ENCODE data around the gene AMER2.
A peak's percentile ranks its signal among the peaks of the same experiment; 100 is the strongest.
"Not testable (repeated sequence)": the region's sequence is repeated elsewhere in the genome, so short reads cannot be mapped to it uniquely, and the experiment has no call there.

AMER2 gene

GRCh38 chr13:25172303-25172630, 179 bp upstream of the AMER2 start:
- DNase-seq (ENCODE audit: low read depth, low spot score): no peak
- no peak overlapping the region for H3K27ac ChIP-seq (ENCODE audit: low read length)
- H3K36me3 ChIP-seq (ENCODE audit: control insufficient read depth, insufficient read depth, low read length): no peaks in the 10 kb centered on the region
- peaks cover 20% of the 10 kb centered on the region for H3K27me3 ChIP-seq (ENCODE audit: control insufficient read depth, insufficient read depth, low read length)
- no peak overlapping the region for H3K4me3 ChIP-seq (ENCODE audit: low read length)
- no CpG with 5 or more reads among the region's 6 CpGs for WGBS (ENCODE audit: insufficient coverage, insufficient read length)
- no peaks in the 10 kb centered on the region for H3K9me3 ChIP-seq (ENCODE audit: control insufficient read depth, insufficient read depth, low read length)
- H3K4me1 ChIP-seq (ENCODE audit: control insufficient read depth, insufficient read depth, low read length): no peaks in the 10 kb centered on the region

- Histone ChIP-seq H3K4me3 (ENCODE audit: low read length) (peak overlapping the region; percentile 27; the same call in 1 of the 2 replicates), H3K9me3 (ENCODE audit: control insufficient read depth, insufficient read depth, low read length) (no peaks in the 10 kb centered on the region), H3K27ac (ENCODE audit: low read length) (no peak overlapping the region), H3K27me3 (ENCODE audit: control insufficient read depth, insufficient read depth, low read length) (peaks cover 20% of the 10 kb centered on the region), H3K36me3 (ENCODE audit: control insufficient read depth, insufficient read depth, low read length) (no peaks in the 10 kb centered on the region), H3K4me1 (ENCODE audit: control insufficient read depth, insufficient read depth, low read length) (no peaks in the 10 kb centered on the region)
- WGBS (ENCODE audit: insufficient coverage, insufficient read length): no CpG with 5 or more reads among the region's 36 CpGs
- DNase-seq (ENCODE audit: low read depth, low spot score): no peak
Measured at GRCh38 chr13:25171170-25171516, 945 bp downstream of the AMER2 start.

GRCh38 chr13:25170554-25171111, 1.5 kb downstream of the AMER2 start:
- no peak for DNase-seq (ENCODE audit: low read depth, low spot score)
- Histone ChIP-seq H3K9me3 (ENCODE audit: control insufficient read depth, insufficient read depth, low read length) (no peaks in the 10 kb centered on the region), H3K36me3 (ENCODE audit: control insufficient read depth, insufficient read depth, low read length) (no peaks in the 10 kb centered on the region), H3K27me3 (ENCODE audit: control insufficient read depth, insufficient read depth, low read length) (peaks cover 20% of the 10 kb centered on the region), H3K27ac (ENCODE audit: low read length) (no peak overlapping the region), H3K4me3 (ENCODE audit: low read length) (peak overlapping the region; percentile 27; the same call in 1 of the 2 replicates), H3K4me1 (ENCODE audit: control insufficient read depth, insufficient read depth, low read length) (no peaks in the 10 kb centered on the region; the same call in 1 of the 2 replicates)
- no CpG with 5 or more reads among the region's 75 CpGs for WGBS (ENCODE audit: insufficient coverage, insufficient read length)

DNA sequence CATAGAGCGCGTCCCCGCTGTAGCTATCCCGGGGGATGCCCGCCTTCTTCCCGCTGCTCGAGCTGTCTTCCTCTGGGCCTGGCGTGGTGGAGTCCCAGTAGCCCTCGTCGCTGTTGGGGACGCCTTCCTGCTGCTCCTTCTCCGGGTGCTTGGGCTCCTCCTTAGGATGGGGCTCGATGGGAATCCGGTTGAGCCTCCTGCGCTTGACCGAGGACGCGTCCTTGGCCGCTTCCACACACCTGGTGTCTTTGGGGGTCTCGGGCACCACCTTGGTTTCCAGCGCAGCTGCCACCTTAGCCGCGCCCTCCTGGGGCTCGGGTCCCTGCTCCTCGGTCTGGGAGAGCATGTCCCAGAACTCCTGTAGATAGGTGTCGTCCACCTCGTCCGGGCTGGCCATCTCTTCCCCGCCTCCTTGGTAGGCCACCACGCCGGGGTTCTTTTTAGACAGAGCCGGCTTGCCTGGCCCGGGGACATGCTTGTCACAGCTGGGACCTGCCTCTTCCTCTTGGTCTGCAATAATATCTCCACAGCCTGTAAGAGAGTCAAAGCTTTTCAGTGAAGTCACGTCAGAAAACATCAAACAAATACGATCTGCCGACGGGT, 2.0 kb downstream of the AMER2 start:
- Histone ChIP-seq H3K27ac (ENCODE audit: low read length) (no peak overlapping the region), H3K4me3 (ENCODE audit: low read length) (peak overlapping the region; percentile 27; the same call in 1 of the 2 replicates), H3K9me3 (ENCODE audit: control insufficient read depth, insufficient read depth, low read length) (no peaks in the 10 kb centered on the region), H3K36me3 (ENCODE audit: control insufficient read depth, insufficient read depth, low read length) (no peaks in the 10 kb centered on the region), H3K4me1 (ENCODE audit: control insufficient read depth, insufficient read depth, low read length) (no peaks in the 10 kb centered on the region; the same call in 1 of the 2 replicates), H3K27me3 (ENCODE audit: control insufficient read depth, insufficient read depth, low read length) (peaks cover 20% of the 10 kb centered on the region)
- WGBS (ENCODE audit: insufficient coverage, insufficient read length): no CpG with 5 or more reads among the region's 37 CpGs
- DNase-seq (ENCODE audit: low read depth, low spot score): no peak

GRCh38 chr13:25169356-25169755, 2.7 kb downstream of the AMER2 start:
- Histone ChIP-seq H3K27ac (ENCODE audit: low read length) (no peak overlapping the region), H3K27me3 (ENCODE audit: control insufficient read depth, insufficient read depth, low read length) (peaks cover 20% of the 10 kb centered on the region), H3K4me1 (ENCODE audit: control insufficient read depth, insufficient read depth, low read length) (no peaks in the 10 kb centered on the region; the same call in 1 of the 2 replicates), H3K4me3 (ENCODE audit: low read length) (no peak overlapping the region), H3K9me3 (ENCODE audit: control insufficient read depth, insufficient read depth, low read length) (no peaks in the 10 kb centered on the region), H3K36me3 (ENCODE audit: control insufficient read depth, insufficient read depth, low read length) (no peaks in the 10 kb centered on the region)
- WGBS (ENCODE audit: insufficient coverage, insufficient read length): no CpG with 5 or more reads among the region's 12 CpGs
- no peak for DNase-seq (ENCODE audit: low read depth, low spot score)

GRCh38 chr13:25168790-25169189, 3.3 kb downstream of the AMER2 start:
- H3K27me3 ChIP-seq (ENCODE audit: control insufficient read depth, insufficient read depth, low read length): peaks cover 20% of the 10 kb centered on the region
- H3K27ac ChIP-seq (ENCODE audit: low read length): no peak overlapping the region
- no peak for DNase-seq (ENCODE audit: low read depth, low spot score)
- WGBS (ENCODE audit: insufficient coverage, insufficient read length): no CpG with 5 or more reads among the region's 3 CpGs
- no peak overlapping the region for H3K4me3 ChIP-seq (ENCODE audit: low read length)
- H3K36me3 ChIP-seq (ENCODE audit: control insufficient read depth, insufficient read depth, low read length): no peaks in the 10 kb centered on the region
- no peaks in the 10 kb centered on the region for H3K9me3 ChIP-seq (ENCODE audit: control insufficient read depth, insufficient read depth, low read length)
- no peaks in the 10 kb centered on the region; the same call in 1 of the 2 replicates for H3K4me1 ChIP-seq (ENCODE audit: control insufficient read depth, insufficient read depth, low read length)

GRCh38 chr13:25167382-25168174, 4.5 kb downstream of the AMER2 start:
- no peak overlapping the region for H3K27ac ChIP-seq (ENCODE audit: low read length)
- no peaks in the 10 kb centered on the region; the same call in 1 of the 2 replicates for H3K4me1 ChIP-seq (ENCODE audit: control insufficient read depth, insufficient read depth, low read length)
- no CpG with 5 or more reads among the region's 3 CpGs for WGBS (ENCODE audit: insufficient coverage, insufficient read length)
- no peak for DNase-seq (ENCODE audit: low read depth, low spot score)
- no peaks in the 10 kb centered on the region for H3K9me3 ChIP-seq (ENCODE audit: control insufficient read depth, insufficient read depth, low read length)
- H3K27me3 ChIP-seq (ENCODE audit: control insufficient read depth, insufficient read depth, low read length): peaks cover 20% of the 10 kb centered on the region
- no peak overlapping the region for H3K4me3 ChIP-seq (ENCODE audit: low read length)
- H3K36me3 ChIP-seq (ENCODE audit: control insufficient read depth, insufficient read depth, low read length): no peaks in the 10 kb centered on the region

- WGBS (ENCODE audit: insufficient coverage, insufficient read length): no CpG with 5 or more reads among the region's 3 CpGs
- DNase-seq (ENCODE audit: low read depth, low spot score): no peak
- no peaks in the 10 kb centered on the region for H3K9me3 ChIP-seq (ENCODE audit: control insufficient read depth, insufficient read depth, low read length)
- no peaks in the 10 kb centered on the region; the same call in 1 of the 2 replicates for H3K4me1 ChIP-seq (ENCODE audit: control insufficient read depth, insufficient read depth, low read length)
- peaks cover 9% of the 10 kb centered on the region for H3K27me3 ChIP-seq (ENCODE audit: control insufficient read depth, insufficient read depth, low read length)
- no peak overlapping the region for H3K27ac ChIP-seq (ENCODE audit: low read length)
- H3K4me3 ChIP-seq (ENCODE audit: low read length): no peak overlapping the region
- no peaks in the 10 kb centered on the region for H3K36me3 ChIP-seq (ENCODE audit: control insufficient read depth, insufficient read depth, low read length)
Measured at GRCh38 chr13:25166306-25166705, 5.8 kb downstream of the AMER2 start.

DNA sequence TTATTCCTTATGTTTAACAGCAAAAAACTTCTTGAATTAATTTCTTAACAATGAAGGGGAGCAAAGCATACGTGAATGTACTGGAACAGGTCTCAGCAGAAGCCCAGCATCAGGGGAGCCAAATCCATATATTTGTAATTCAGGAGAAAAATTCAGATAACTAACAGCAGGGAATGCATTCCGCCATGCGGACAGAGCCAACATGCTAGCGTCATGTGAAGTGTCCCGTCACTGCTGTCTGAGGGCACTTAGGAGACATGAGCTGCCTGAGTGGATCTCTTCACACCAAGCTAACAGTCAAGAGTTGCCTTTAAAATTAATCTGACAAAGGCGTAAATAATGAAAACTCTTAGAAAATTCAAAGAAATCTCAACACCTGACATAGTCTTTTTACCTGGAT, 6.4 kb downstream of the AMER2 start:
- Histone ChIP-seq H3K9me3 (ENCODE audit: control insufficient read depth, insufficient read depth, low read length) (no peaks in the 10 kb centered on the region), H3K36me3 (ENCODE audit: control insufficient read depth, insufficient read depth, low read length) (no peaks in the 10 kb centered on the region), H3K4me1 (ENCODE audit: control insufficient read depth, insufficient read depth, low read length) (no peaks in the 10 kb centered on the region; the same call in 1 of the 2 replicates), H3K27me3 (ENCODE audit: control insufficient read depth, insufficient read depth, low read length) (peaks cover 6% of the 10 kb centered on the region), H3K4me3 (ENCODE audit: low read length) (no peak overlapping the region), H3K27ac (ENCODE audit: low read length) (no peak overlapping the region)
- DNase-seq (ENCODE audit: low read depth, low spot score): no peak
- no CpG with 5 or more reads among the region's 6 CpGs for WGBS (ENCODE audit: insufficient coverage, insufficient read length)

GRCh38 chr13:25165163-25165562, 6.9 kb downstream of the AMER2 start:
- not testable (repeated sequence) for H3K27me3 ChIP-seq (ENCODE audit: control insufficient read depth, insufficient read depth, low read length); H3K4me3 ChIP-seq (ENCODE audit: low read length); H3K36me3 ChIP-seq (ENCODE audit: control insufficient read depth, insufficient read depth, low read length); H3K9me3 ChIP-seq (ENCODE audit: control insufficient read depth, insufficient read depth, low read length); H3K27ac ChIP-seq (ENCODE audit: low read length); H3K4me1 ChIP-seq (ENCODE audit: control insufficient read depth, insufficient read depth, low read length); DNase-seq (ENCODE audit: low read depth, low spot score)
- WGBS (ENCODE audit: insufficient coverage, insufficient read length): no CpG with 5 or more reads among the region's 5 CpGs

Measured in iPS DF 6.9 (cell line).